Parathyroid adenoma (tissue), 2 donors: ENCODE results near the gene PRKCE.

Experiments used
- H2AFZ ChIP-seq: fragments of 300-600 bp; sonication (generic); one replicate; pipeline ENCODE4 v1.7.0; 2017; ENCODE audit warnings: antibody characterized with exemption, mild to moderate bottlenecking
- H3K27ac ChIP-seq: fragments of 300-600 bp; sonication (generic); one replicate; pipeline ENCODE4 v1.7.0; 2017
- H3K27me3 ChIP-seq: fragments of 300-600 bp; sonication (generic); one replicate; pipeline ENCODE4 v1.7.0; 2017; ENCODE audit warnings: low read length; ENCODE audit not compliant: control insufficient read depth, insufficient read depth
- H3K36me3 ChIP-seq: fragments of 300-600 bp; sonication (generic); one replicate; pipeline ENCODE4 v1.7.0; 2017; ENCODE audit warnings: low read length; ENCODE audit not compliant: control insufficient read depth, insufficient read depth
- H3K4me1 ChIP-seq: fragments of 300-600 bp; sonication (generic); one replicate; pipeline ENCODE4 v1.7.0; 2017; ENCODE audit warnings: control low read depth
- H3K4me2 ChIP-seq: fragments of 300-600 bp; sonication (generic); one replicate; pipeline ENCODE4 v1.7.0; 2017; ENCODE audit warnings: low read length
- H3K4me3 ChIP-seq: fragments of 300-600 bp; sonication (generic); one replicate; pipeline ENCODE4 v1.7.0; 2017; ENCODE audit warnings: low read depth, low read length
- H3K79me2 ChIP-seq: fragments of 300-600 bp; sonication (generic); one replicate; pipeline ENCODE4 v1.7.0; 2017; ENCODE audit warnings: control low read depth
- H3K9ac ChIP-seq: fragments of 300-600 bp; sonication (generic); one replicate; pipeline ENCODE4 v1.7.0; 2017; ENCODE audit warnings: mild to moderate bottlenecking
- H3K9me3 ChIP-seq: fragments of 300-600 bp; sonication (generic); one replicate; pipeline ENCODE4 v1.7.0; 2017; ENCODE audit warnings: low read length; ENCODE audit not compliant: control insufficient read depth
- TF ChIP-seq, protein P1 (sequence below): fragments of 300-600 bp; sonication (generic); IDR thresholded peaks from one replicate; pipeline ENCODE4 v1.7.0; 2017; ENCODE audit warnings: antibody characterized with exemption, mild to moderate bottlenecking
- donor health status: primary hyperparathyroidism.

Gene PRKCE

DNA sequence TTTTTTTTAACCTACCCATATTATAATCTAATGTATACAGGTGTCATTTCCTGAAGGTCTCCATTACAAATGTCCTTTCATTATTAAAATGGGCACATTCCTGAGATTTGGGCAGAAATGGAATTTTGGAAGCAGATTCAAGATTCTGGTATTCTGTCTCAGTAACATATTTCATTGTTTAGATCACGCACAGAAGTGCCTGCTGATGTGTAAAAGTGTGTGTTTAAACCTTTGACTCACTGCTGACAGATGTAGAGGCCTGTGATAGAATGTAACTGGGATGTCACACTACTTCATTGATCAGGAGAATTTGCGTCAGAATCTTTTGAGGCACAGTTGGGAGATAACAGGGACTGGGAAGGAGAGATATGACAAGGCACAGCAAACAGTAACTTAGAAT lies 368.9 kb downstream of the PRKCE start:
- Histone ChIP-seq H3K9me3 (no peaks in the 10 kb centered on the region), H3K4me1 (no peaks in the 10 kb centered on the region), H3K4me3 (no peak overlapping the region), H2AFZ (no peak overlapping the region), H3K4me2 (no peak overlapping the region), H3K27me3 (no peaks in the 10 kb centered on the region), H3K79me2 (peaks cover 2% of the 10 kb centered on the region), H3K9ac (no peak overlapping the region), H3K36me3 (no peaks in the 10 kb centered on the region), H3K27ac (no peak overlapping the region)
- TF ChIP-seq, protein P1, sequence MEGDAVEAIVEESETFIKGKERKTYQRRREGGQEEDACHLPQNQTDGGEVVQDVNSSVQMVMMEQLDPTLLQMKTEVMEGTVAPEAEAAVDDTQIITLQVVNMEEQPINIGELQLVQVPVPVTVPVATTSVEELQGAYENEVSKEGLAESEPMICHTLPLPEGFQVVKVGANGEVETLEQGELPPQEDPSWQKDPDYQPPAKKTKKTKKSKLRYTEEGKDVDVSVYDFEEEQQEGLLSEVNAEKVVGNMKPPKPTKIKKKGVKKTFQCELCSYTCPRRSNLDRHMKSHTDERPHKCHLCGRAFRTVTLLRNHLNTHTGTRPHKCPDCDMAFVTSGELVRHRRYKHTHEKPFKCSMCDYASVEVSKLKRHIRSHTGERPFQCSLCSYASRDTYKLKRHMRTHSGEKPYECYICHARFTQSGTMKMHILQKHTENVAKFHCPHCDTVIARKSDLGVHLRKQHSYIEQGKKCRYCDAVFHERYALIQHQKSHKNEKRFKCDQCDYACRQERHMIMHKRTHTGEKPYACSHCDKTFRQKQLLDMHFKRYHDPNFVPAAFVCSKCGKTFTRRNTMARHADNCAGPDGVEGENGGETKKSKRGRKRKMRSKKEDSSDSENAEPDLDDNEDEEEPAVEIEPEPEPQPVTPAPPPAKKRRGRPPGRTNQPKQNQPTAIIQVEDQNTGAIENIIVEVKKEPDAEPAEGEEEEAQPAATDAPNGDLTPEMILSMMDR: no peak

DNA sequence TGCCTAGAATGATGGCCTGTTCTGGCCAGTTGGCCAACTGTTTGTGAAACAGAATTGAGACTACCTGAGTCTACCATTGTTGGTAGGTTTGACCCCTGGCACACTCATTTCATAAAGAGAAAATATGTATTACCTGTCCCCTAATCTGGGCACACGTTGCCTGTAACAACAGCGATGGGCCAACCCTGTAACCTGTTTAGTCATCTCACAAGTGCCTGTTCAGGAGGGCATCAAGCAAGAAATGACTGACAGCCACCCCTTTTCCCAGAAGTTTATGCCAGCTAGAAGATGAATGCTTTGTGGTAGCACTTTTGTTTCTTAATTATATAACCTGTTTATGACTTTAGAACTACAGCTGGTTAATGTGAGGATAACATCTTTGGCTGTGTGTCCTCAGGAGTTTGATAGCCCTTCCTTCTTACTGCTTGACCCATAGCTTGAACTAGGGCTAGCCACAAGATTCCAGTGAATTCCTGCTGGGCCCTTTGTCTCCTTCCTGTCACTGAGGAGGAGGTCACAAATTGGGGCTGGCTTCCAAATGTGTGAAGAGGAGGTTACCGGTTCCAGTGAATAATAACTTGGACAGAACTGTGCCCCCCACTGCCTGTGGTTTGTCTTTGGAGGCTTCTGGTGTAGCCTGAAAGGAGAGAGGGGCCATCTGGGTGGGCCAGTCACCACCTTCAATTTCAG lies 371.8 kb downstream of the PRKCE start:
- H3K27ac ChIP-seq: no peak overlapping the region

DNA sequence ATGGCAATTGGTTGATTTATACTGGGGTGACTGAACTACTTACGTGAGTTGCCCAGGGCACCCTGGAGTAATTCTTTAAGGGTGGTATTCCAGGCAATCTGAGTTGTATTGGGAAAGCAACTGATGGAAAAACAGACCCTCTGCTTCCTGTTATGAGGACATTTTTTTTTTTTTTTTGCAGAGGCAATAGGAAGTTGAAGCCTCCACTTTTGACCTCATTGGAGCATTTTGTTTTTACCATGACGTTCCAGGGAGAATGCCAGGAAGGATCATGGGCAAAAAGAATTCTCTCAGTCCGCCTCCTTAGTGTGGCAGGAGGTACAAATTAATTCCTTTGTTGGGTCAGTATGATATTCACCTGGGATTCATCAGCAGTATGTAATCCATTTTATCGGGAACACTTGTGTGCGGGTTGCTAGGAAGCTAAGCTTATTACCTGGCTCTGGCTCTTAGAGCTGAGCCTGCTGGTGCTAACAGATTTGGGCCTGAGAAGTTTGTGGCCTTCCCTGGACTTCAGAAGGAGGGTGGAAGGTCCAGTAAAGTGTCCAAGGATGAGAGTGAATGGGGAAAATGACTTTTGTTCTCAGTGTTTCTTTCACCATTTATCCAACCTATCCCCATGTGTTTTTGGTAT lies 372.8 kb downstream of the PRKCE start:
- Histone ChIP-seq H3K79me2 (peaks cover 6% of the 10 kb centered on the region), H2AFZ (no peak overlapping the region), H3K9ac (no peak overlapping the region), H3K4me1 (no peaks in the 10 kb centered on the region), H3K9me3 (no peaks in the 10 kb centered on the region), H3K27ac (no peak overlapping the region), H3K4me3 (no peak overlapping the region), H3K4me2 (no peak overlapping the region), H3K36me3 (no peaks in the 10 kb centered on the region), H3K27me3 (no peaks in the 10 kb centered on the region)
- TF ChIP-seq, protein P1: no peak

More for the DNA sequence above, 371.8 kb downstream of the PRKCE start:
- no peaks in the 10 kb centered on the region for H3K36me3 ChIP-seq
- H3K4me1 ChIP-seq: no peaks in the 10 kb centered on the region
- H3K9ac ChIP-seq: no peak overlapping the region
- H3K4me3 ChIP-seq: no peak overlapping the region
- no peak overlapping the region for H3K4me2 ChIP-seq
- H3K27me3 ChIP-seq: no peaks in the 10 kb centered on the region
- H3K9me3 ChIP-seq: no peaks in the 10 kb centered on the region
- H3K79me2 ChIP-seq: peaks cover 3% of the 10 kb centered on the region
- no peak overlapping the region for H2AFZ ChIP-seq
- TF ChIP-seq, protein P1: no peak

DNA sequence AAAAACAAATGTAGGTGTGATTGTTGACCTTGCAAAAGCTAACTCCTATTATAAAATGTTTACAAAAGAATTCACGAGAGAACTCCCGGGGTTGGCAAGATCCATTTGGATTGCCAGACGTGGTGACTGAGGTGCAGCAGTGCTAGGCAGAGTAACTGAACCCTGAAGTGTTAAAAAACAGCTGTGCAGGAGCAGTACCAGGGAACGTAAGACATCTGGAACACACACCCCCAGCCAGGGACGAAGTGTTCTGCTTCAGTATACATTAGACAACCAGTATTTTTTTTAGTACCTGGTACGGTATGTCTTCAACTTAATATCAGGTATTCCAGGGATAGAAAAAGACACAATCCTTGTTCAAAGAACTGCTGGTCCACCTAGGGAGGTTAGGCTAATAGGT lies 373.6 kb downstream of the PRKCE start:
- TF ChIP-seq, protein P1: no peak
- Histone ChIP-seq H3K4me1 (no peaks in the 10 kb centered on the region), H3K9me3 (no peaks in the 10 kb centered on the region), H3K27ac (no peak overlapping the region), H3K4me2 (no peak overlapping the region), H3K36me3 (no peaks in the 10 kb centered on the region), H2AFZ (no peak overlapping the region), H3K27me3 (no peaks in the 10 kb centered on the region), H3K79me2 (peaks cover 6% of the 10 kb centered on the region), H3K4me3 (no peak overlapping the region), H3K9ac (no peak overlapping the region)

DNA sequence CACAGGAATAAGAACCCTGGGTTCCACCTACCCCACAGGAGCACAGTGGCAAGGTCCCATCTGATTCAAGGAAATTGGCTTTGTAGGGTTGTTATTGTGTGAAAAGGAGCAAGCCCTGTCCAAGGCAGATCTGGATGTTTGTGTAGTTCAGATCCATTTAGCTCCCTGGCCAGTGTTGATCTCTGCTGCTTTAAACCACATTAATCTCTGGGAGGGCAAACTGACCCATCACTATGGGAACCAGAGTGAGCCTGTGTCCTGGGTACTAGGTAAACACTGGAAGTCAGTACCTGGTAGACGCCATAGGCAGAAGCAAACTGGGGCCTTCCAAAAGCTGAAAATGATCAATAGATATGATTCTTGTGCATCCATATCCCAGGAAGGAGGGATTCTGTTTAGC lies 374.2 kb downstream of the PRKCE start:
- TF ChIP-seq, protein P1: no peak

More for the DNA sequence above, 374.2 kb downstream of the PRKCE start:
- Histone ChIP-seq H3K4me3 (no peak overlapping the region), H3K9me3 (no peaks in the 10 kb centered on the region), H3K27me3 (no peaks in the 10 kb centered on the region), H3K27ac (no peak overlapping the region), H3K9ac (no peak overlapping the region), H3K4me1 (no peaks in the 10 kb centered on the region), H3K36me3 (no peaks in the 10 kb centered on the region), H3K79me2 (peaks cover 9% of the 10 kb centered on the region), H3K4me2 (no peak overlapping the region), H2AFZ (no peak overlapping the region)
